Mesenchymal stem cell (in vitro differentiated cells and primary cell): ENCODE data around the gene SAMD4A.

Experiments
- DNase-seq: peaks from one replicate; pipeline ENCODE4 v3.0.0-alpha.2; 2013
- H2AFZ ChIP-seq: one replicate; pipeline ENCODE4 v1.6.1; 2013; ENCODE audit warnings: low read depth, mild to moderate bottlenecking, control low read depth, inconsistent platforms, low read length, moderate library complexity
- H2AK5ac ChIP-seq: 2 replicates; pipeline ENCODE4 v1.6.1; 2013; ENCODE audit warnings: low read length, moderate library complexity, mild to moderate bottlenecking, inconsistent platforms; ENCODE audit not compliant: severe bottlenecking
- H2BK120ac ChIP-seq: one replicate; pipeline ENCODE4 v1.6.1; 2013; ENCODE audit warnings: low read depth, mild to moderate bottlenecking, inconsistent platforms, low read length, moderate library complexity
- H2BK12ac ChIP-seq, 2 experiments: one replicate each; pipeline ENCODE4 v1.6.1; 2013; ENCODE audit warnings: inconsistent platforms in 2 of 2, low read length in 2 of 2, mild to moderate bottlenecking in 2 of 2, moderate library complexity in 2 of 2, control low read depth in 1 of 2
- H2BK15ac ChIP-seq: one replicate; pipeline ENCODE4 v1.6.1; 2013; ENCODE audit warnings: mild to moderate bottlenecking, low read depth, inconsistent platforms; ENCODE audit not compliant: poor library complexity, severe bottlenecking
- H2BK5ac ChIP-seq: 2 replicates; pipeline ENCODE4 v1.6.1; 2013; ENCODE audit warnings: low read depth, mild to moderate bottlenecking, low read length, control low read depth, inconsistent platforms; ENCODE audit not compliant: poor library complexity, severe bottlenecking
- H3K14ac ChIP-seq, 2 experiments: one replicate each; pipeline ENCODE4 v1.6.1; 2013; ENCODE audit warnings: inconsistent platforms in 2 of 2, low read length in 2 of 2, control low read depth in 1 of 2, mild to moderate bottlenecking in 1 of 2, moderate library complexity in 1 of 2
- H3K18ac ChIP-seq, 2 experiments: one replicate each; pipeline ENCODE4 v1.6.1; 2013; ENCODE audit warnings: inconsistent platforms in 2 of 2, low read length in 2 of 2, control low read depth in 1 of 2, low read depth in 1 of 2, mild to moderate bottlenecking in 1 of 2
- H3K23ac ChIP-seq, 2 experiments: one replicate each; pipeline ENCODE4 v1.6.1; 2013; ENCODE audit warnings: inconsistent platforms in 2 of 2, low read length in 2 of 2, mild to moderate bottlenecking in 2 of 2, moderate library complexity in 2 of 2, control low read depth in 1 of 2
- H3K27ac ChIP-seq: 2 replicates; pipeline ENCODE4 v1.5.1; 2013; ENCODE audit warnings: mild to moderate bottlenecking, moderate library complexity, low read length, control low read depth, inconsistent platforms; ENCODE audit not compliant: poor library complexity, severe bottlenecking
- H3K27me3 ChIP-seq, 2 experiments: 2 replicates each; pipeline versions ENCODE4 v1.6.1 to v1.7.0; 2013; ENCODE audit warnings: low read length in 2 of 2, mild to moderate bottlenecking in 2 of 2, moderate library complexity in 2 of 2, control low read depth in 1 of 2, inconsistent platforms in 1 of 2; ENCODE audit not compliant: control insufficient read depth in 1 of 2, insufficient read depth in 1 of 2
- H3K36me3 ChIP-seq, 2 experiments: 2 replicates each; pipeline versions ENCODE4 v1.6.1 to v1.7.0; 2013; ENCODE audit warnings: low read length in 2 of 2, control low read depth in 1 of 2, inconsistent platforms in 1 of 2, low read depth in 1 of 2, mild to moderate bottlenecking in 1 of 2; ENCODE audit not compliant: insufficient read depth in 2 of 2, control insufficient read depth in 1 of 2
- H3K4ac ChIP-seq, 2 experiments: one replicate each; pipeline ENCODE4 v1.6.1; 2013; ENCODE audit warnings: inconsistent platforms in 2 of 2, low read length in 2 of 2, mild to moderate bottlenecking in 2 of 2, moderate library complexity in 2 of 2, control low read depth in 1 of 2, low read depth in 1 of 2
- H3K4me1 ChIP-seq: 2 replicates; pipeline ENCODE4 v1.6.1; 2013; ENCODE audit warnings: low read depth, low read length, control low read depth; ENCODE audit not compliant: control insufficient read depth, insufficient read depth
- H3K4me2 ChIP-seq: 2 replicates; pipeline ENCODE4 v1.6.1; 2013; ENCODE audit warnings: low read length, mild to moderate bottlenecking, inconsistent platforms; ENCODE audit not compliant: poor library complexity, severe bottlenecking
- H3K4me3 ChIP-seq, 2 experiments: 2 replicates each; pipeline versions ENCODE4 v1.5.1 to v1.7.0; 2013; ENCODE audit warnings: low read length in 2 of 2, mild to moderate bottlenecking in 2 of 2, control low read depth in 1 of 2, low read depth in 1 of 2; ENCODE audit not compliant: insufficient read depth in 1 of 2
- H3K79me1 ChIP-seq: replicated peaks from 2 replicates; pipeline ENCODE4 v1.6.1; 2013; ENCODE audit warnings: mild to moderate bottlenecking, control low read depth, low read length, inconsistent platforms; ENCODE audit not compliant: poor library complexity, severe bottlenecking
- H3K9ac ChIP-seq: 2 replicates; pipeline ENCODE4 v1.7.0; 2013; ENCODE audit warnings: mild to moderate bottlenecking, low read length, moderate library complexity
- H3K9me3 ChIP-seq: 2 replicates; pipeline ENCODE4 v1.7.0; 2013; ENCODE audit warnings: mild to moderate bottlenecking, low read length; ENCODE audit not compliant: control insufficient read depth
- H4K8ac ChIP-seq: one replicate; pipeline ENCODE4 v1.6.1; 2013; ENCODE audit warnings: inconsistent platforms, mild to moderate bottlenecking, low read length, moderate library complexity
- H4K91ac ChIP-seq: one replicate; pipeline ENCODE4 v1.6.1; 2013; ENCODE audit warnings: mild to moderate bottlenecking, low read length, inconsistent platforms
- WGBS: methylation state at CpG from one replicate; pipeline ENCODE4 v1.1.7; 2013; ENCODE audit warnings: mixed read lengths; 5-methylcytosine and 5-hydroxymethylcytosine counted together

The SAMD4A gene

GRCh38 chr14:54754116-54754622 is 187.2 kb downstream of the SAMD4A start:
- Histone ChIP-seq H2BK120ac (no peak overlapping the region), H3K9ac (no peak overlapping the region)

DNA sequence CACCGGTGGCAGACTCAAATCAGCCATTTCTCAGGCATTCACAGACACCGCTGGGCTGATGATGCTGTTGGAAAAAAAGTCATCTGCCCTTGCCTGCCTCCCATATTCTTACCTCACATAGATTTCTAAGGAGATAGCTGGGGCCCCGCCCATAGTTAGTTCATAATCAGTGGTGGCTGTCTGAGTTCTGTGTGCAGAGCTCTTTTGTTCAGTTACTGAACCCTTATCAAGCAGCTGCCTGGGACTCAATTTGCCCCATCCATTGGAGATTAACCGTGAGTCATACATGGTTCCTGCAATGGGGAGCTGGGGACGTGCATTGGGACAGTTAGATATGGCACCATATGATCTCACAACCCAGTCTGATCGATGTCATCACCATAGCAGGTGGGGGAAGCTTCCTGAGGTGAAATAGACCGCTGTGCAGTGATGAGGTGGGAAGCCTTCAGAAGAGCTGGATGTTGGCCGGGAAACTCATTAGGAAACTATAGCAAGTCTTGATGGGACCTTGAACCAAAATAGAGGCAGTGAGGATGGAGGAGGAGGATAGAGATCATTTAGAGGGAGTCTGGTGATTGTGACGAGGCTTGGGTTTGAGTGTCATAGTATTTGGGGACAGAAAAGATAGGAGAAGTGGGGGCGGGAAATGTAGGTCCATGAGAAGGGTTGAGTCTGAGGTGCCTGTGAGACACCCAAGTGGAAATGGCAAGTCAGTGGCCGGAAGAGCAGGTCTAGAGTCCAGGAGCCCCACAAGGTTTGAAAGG is 187.9 kb downstream of the SAMD4A start:
- H2BK5ac ChIP-seq, result no peak overlapping the region
- peaks cover 9% of the 10 kb centered on the region for H3K4me1 ChIP-seq
- H3K9ac ChIP-seq, result no peak overlapping the region
- no peak overlapping the region for H3K4ac ChIP-seq
- peaks cover 21% of the 10 kb centered on the region for H3K79me1 ChIP-seq
- no peak overlapping the region for H2BK120ac ChIP-seq
- H3K23ac ChIP-seq, result no peak overlapping the region
- H3K36me3 ChIP-seq, result peaks cover 33 to 70% of the 10 kb centered on the region in 2 experiments
- no peak overlapping the region for H3K14ac ChIP-seq
- H3K4me2 ChIP-seq, result no peak overlapping the region
- H3K4me3 ChIP-seq, result no peak overlapping the region
- H3K27me3 ChIP-seq, result no peaks in the 10 kb centered on the region
- 88% methylated on average over 11 of the region's 11 CpGs for WGBS
- no peak overlapping the region for H4K8ac ChIP-seq
- H3K9me3 ChIP-seq, result no peaks in the 10 kb centered on the region
- no peak overlapping the region for H3K18ac ChIP-seq
- H4K91ac ChIP-seq, result no peak overlapping the region
- no peak overlapping the region for H2BK15ac ChIP-seq
- no peak overlapping the region for H2BK12ac ChIP-seq
- no peak overlapping the region for H3K27ac ChIP-seq
- H2AFZ ChIP-seq, result no peak overlapping the region
- DNase-seq, result no peak
- no peak overlapping the region for H2AK5ac ChIP-seq

More at GRCh38 chr14:54754116-54754622, 187.2 kb downstream of the SAMD4A start:
- Histone ChIP-seq H3K27ac (no peak overlapping the region), H3K4me3 (no peak overlapping the region), H3K23ac (no peak overlapping the region), H3K4ac (no peak overlapping the region), H4K8ac (no peak overlapping the region), H3K27me3 (no peaks in the 10 kb centered on the region), H3K9me3 (no peaks in the 10 kb centered on the region), H3K36me3 (peaks cover 29 to 71% of the 10 kb centered on the region in 2 experiments), H3K79me1 (peaks cover 24% of the 10 kb centered on the region), H2BK12ac (no peak overlapping the region), H2BK5ac (no peak overlapping the region), H3K4me1 (peaks cover 9% of the 10 kb centered on the region), H2BK15ac (no peak overlapping the region), H4K91ac (no peak overlapping the region), H2AK5ac (no peak overlapping the region), H3K14ac (no peak overlapping the region), H2AFZ (no peak overlapping the region), H3K18ac (no peak overlapping the region), H3K4me2 (no peak overlapping the region)
- DNase-seq, result no peak
- WGBS, result 97% methylated on average over 6 of the region's 6 CpGs

GRCh38 chr14:54756656-54757392 is 189.9 kb downstream of the SAMD4A start:
- DNase-seq, result no peak
- H3K36me3 ChIP-seq, result peaks cover 48 to 73% of the 10 kb centered on the region in 2 experiments
- no peak overlapping the region for H2BK120ac ChIP-seq
- no peak overlapping the region for H2AK5ac ChIP-seq
- H3K4me2 ChIP-seq, result no peak overlapping the region
- H3K79me1 ChIP-seq, result peaks cover 18% of the 10 kb centered on the region
- no peak overlapping the region for H3K4me3 ChIP-seq
- H3K4ac ChIP-seq, result no peak overlapping the region
- H3K23ac ChIP-seq, result no peak overlapping the region
- no peaks in the 10 kb centered on the region for H3K27me3 ChIP-seq
- no peak overlapping the region for H4K8ac ChIP-seq
- H2BK12ac ChIP-seq, result no peak overlapping the region
- H3K27ac ChIP-seq, result no peak overlapping the region
- H3K18ac ChIP-seq, result no peak overlapping the region
- H3K9ac ChIP-seq, result no peak overlapping the region
- no peak overlapping the region for H2BK15ac ChIP-seq
- H2AFZ ChIP-seq, result no peak overlapping the region
- no peak overlapping the region for H2BK5ac ChIP-seq
- WGBS, result 86% methylated on average over 3 of the region's 3 CpGs
- H3K14ac ChIP-seq, result no peak overlapping the region
- peaks cover 11% of the 10 kb centered on the region for H3K4me1 ChIP-seq
- H4K91ac ChIP-seq, result no peak overlapping the region
- no peaks in the 10 kb centered on the region for H3K9me3 ChIP-seq

- H3K9me3 ChIP-seq, result no peaks in the 10 kb centered on the region
- H2AFZ ChIP-seq, result no peak overlapping the region
- no peak overlapping the region for H3K4me2 ChIP-seq
- no peak overlapping the region for H3K9ac ChIP-seq
- H2BK15ac ChIP-seq, result no peak overlapping the region
- no peak for DNase-seq
- no peak overlapping the region for H2BK5ac ChIP-seq
- peaks cover 15% of the 10 kb centered on the region for H3K4me1 ChIP-seq
- H3K79me1 ChIP-seq, result peaks cover 19% of the 10 kb centered on the region
- no peak overlapping the region for H2AK5ac ChIP-seq
- H4K8ac ChIP-seq, result no peak overlapping the region
- H3K14ac ChIP-seq, result no peak overlapping the region
- H3K4me3 ChIP-seq, result no peak overlapping the region
- H3K18ac ChIP-seq, result no peak overlapping the region
- no peak overlapping the region for H2BK12ac ChIP-seq
- H3K4ac ChIP-seq, result no peak overlapping the region
- H3K36me3 ChIP-seq, result peaks cover 51 to 67% of the 10 kb centered on the region in 2 experiments
- H3K27ac ChIP-seq, result no peak overlapping the region
- H3K23ac ChIP-seq, result no peak overlapping the region
- H4K91ac ChIP-seq, result no peak overlapping the region
- no peak overlapping the region for H2BK120ac ChIP-seq
- no peaks in the 10 kb centered on the region for H3K27me3 ChIP-seq
- WGBS, result over 99% methylated on average over 8 of the region's 9 CpGs
Observed at GRCh38 chr14:54758041-54758440, 191.1 kb downstream of the SAMD4A start.
